Measurements from ENCODE around the gene RHOG.

- TF ChIP-seq ZBTB7A (IDR thresholded peaks at IDR 0.05; ENCODE audit: low read depth) (no peak), YY1 (IDR thresholded peaks at IDR 0.05; ENCODE audit: low read depth) (no peak), TAF1 (IDR thresholded peaks at IDR 0.05; ENCODE audit: low read depth) (no peak), CREB1 (IDR thresholded peaks at IDR 0.05; ENCODE audit: low read depth) (no peak), RAD21 (IDR thresholded peaks at IDR 0.05; ENCODE audit: low read depth) (no peak)
These were observed 37.5 kb upstream of the RHOG start for GRCh38 chr11:3878258-3878584.
